DOHH2 (cell line): ENCODE results near the gene TLL2.

ENCODE experiments used
- H3F3A ChIP-seq: fragments of 200-600 bp; sonication (generic), shearing (Covaris generic); 2 replicates; pipeline ENCODE4 v1.6.0; 2016; ENCODE audit warnings: antibody characterized with exemption, mild to moderate bottlenecking; ENCODE audit not compliant: control insufficient read depth, insufficient read depth
- H3K27ac ChIP-seq: fragments of 200-600 bp; sonication (generic); 2 replicates; pipeline ENCODE4 v1.5.1; 2014; ENCODE audit warnings: low read depth, mild to moderate bottlenecking, low read length, moderate library complexity
- H3K27me3 ChIP-seq: fragments of 200-600 bp; sonication (generic); 2 replicates; pipeline ENCODE4 v1.6.1; 2014; ENCODE audit warnings: mild to moderate bottlenecking, low read length, mixed read lengths; ENCODE audit not compliant: control insufficient read depth
- H3K36me3 ChIP-seq: fragments of 200-600 bp; sonication (generic); 2 replicates; pipeline ENCODE4 v1.6.1; 2014; ENCODE audit warnings: mild to moderate bottlenecking, low read length, moderate library complexity, mixed read lengths; ENCODE audit not compliant: control insufficient read depth
- H3K4me1 ChIP-seq: fragments of 200-600 bp; sonication (generic); 2 replicates; pipeline ENCODE4 v1.6.1; 2014; ENCODE audit warnings: mild to moderate bottlenecking, low read length, mixed read lengths; ENCODE audit not compliant: control insufficient read depth
- H3K4me2 ChIP-seq: fragments of 200-600 bp; sonication (generic); 2 replicates; pipeline ENCODE4 v1.6.0; 2014; ENCODE audit warnings: mild to moderate bottlenecking, low read length, moderate library complexity
- H3K4me3 ChIP-seq: fragments of 200-600 bp; sonication (generic); 2 replicates; pipeline ENCODE4 v1.5.1; 2014; ENCODE audit warnings: mild to moderate bottlenecking, low read length, mixed read lengths
- H3K79me2 ChIP-seq: fragments of 200-600 bp; sonication (generic); 2 replicates; pipeline ENCODE4 v1.6.1; 2014; ENCODE audit warnings: mild to moderate bottlenecking, low read length, mixed read lengths; ENCODE audit not compliant: control insufficient read depth
- H3K9me2 ChIP-seq: fragments of 200-600 bp; sonication (generic); replicated peaks from 2 replicates; pipeline ENCODE4 v1.6.1; 2014; ENCODE audit warnings: mild to moderate bottlenecking, low read length, mixed read lengths; ENCODE audit not compliant: control insufficient read depth
- H3K9me3 ChIP-seq: fragments of 200-600 bp; sonication (generic); 2 replicates; pipeline ENCODE4 v1.6.1; 2014; ENCODE audit warnings: antibody characterized with exemption, low read length, mixed read lengths; ENCODE audit not compliant: control insufficient read depth, insufficient read depth
- H4K20me1 ChIP-seq: fragments of 200-600 bp; sonication (generic); 2 replicates; pipeline ENCODE4 v1.6.0; 2014; ENCODE audit warnings: low read depth, mild to moderate bottlenecking, antibody characterized with exemption, low read length, moderate library complexity; ENCODE audit not compliant: control insufficient read depth, insufficient read depth
- CTCF ChIP-seq: fragments of 200-600 bp; sonication (generic); IDR thresholded peaks from one replicate; pipeline ENCODE4 v1.5.1; 2014; ENCODE audit warnings: antibody characterized with exemption, mild to moderate bottlenecking, low read depth, low read length; ENCODE audit not compliant: poor library complexity, severe bottlenecking
- EZH2phosphoT487 ChIP-seq: fragments of 200-600 bp; sonication (generic); IDR thresholded peaks from 2 replicates; pipeline ENCODE4 v1.6.1; 2017; ENCODE audit warnings: borderline replicate concordance, mild to moderate bottlenecking, antibody characterized with exemption, low read length, moderate library complexity, mixed read lengths

TLL2 gene

GRCh38 chr10:96436035-96436434 lies 77.7 kb downstream of the TLL2 start:
- Histone ChIP-seq H3K4me1 (no peaks in the 10 kb centered on the region), H3K27me3 (0 out of 2 replicates have a peak, but pooled peaks cover 4% of the 10 kb centered on the region), H3K36me3 (no peaks in the 10 kb centered on the region), H3K9me3 (no peaks in the 10 kb centered on the region), H3F3A (no peaks in the 10 kb centered on the region), H3K79me2 (no peaks in the 10 kb centered on the region), H3K4me3 (no peak overlapping the region), H4K20me1 (no peaks in the 10 kb centered on the region), H3K4me2 (no peak overlapping the region), H3K27ac (no peak overlapping the region), H3K9me2 (no peaks in the 10 kb centered on the region)
- TF ChIP-seq EZH2phosphoT487, result no peak
- TF ChIP-seq CTCF, result no peak

- H4K20me1 ChIP-seq, result no peaks in the 10 kb centered on the region
- H3K27me3 ChIP-seq, result peaks cover 23% of the 10 kb centered on the region
- no peaks in the 10 kb centered on the region for H3K9me3 ChIP-seq
- no peaks in the 10 kb centered on the region for H3K4me1 ChIP-seq
- H3K9me2 ChIP-seq, result no peaks in the 10 kb centered on the region
- no peak for TF ChIP-seq EZH2phosphoT487
- TF ChIP-seq CTCF, result no peak
- no peaks in the 10 kb centered on the region for H3F3A ChIP-seq
- no peak overlapping the region for H3K4me2 ChIP-seq
- H3K4me3 ChIP-seq, result no peak overlapping the region
- H3K79me2 ChIP-seq, result no peaks in the 10 kb centered on the region
- no peaks in the 10 kb centered on the region for H3K36me3 ChIP-seq
- H3K27ac ChIP-seq, result no peak overlapping the region
These were observed 82.3 kb downstream of the TLL2 start for GRCh38 chr10:96431211-96431970.

GRCh38 chr10:96427291-96427690 lies 86.4 kb downstream of the TLL2 start:
- Histone ChIP-seq H3K36me3 (no peaks in the 10 kb centered on the region), H3F3A (no peaks in the 10 kb centered on the region), H4K20me1 (no peaks in the 10 kb centered on the region), H3K79me2 (no peaks in the 10 kb centered on the region), H3K9me2 (no peaks in the 10 kb centered on the region), H3K9me3 (no peaks in the 10 kb centered on the region), H3K27ac (no peak overlapping the region), H3K4me2 (no peak overlapping the region), H3K27me3 (peaks cover 32% of the 10 kb centered on the region), H3K4me1 (no peaks in the 10 kb centered on the region), H3K4me3 (no peak overlapping the region)
- TF ChIP-seq CTCF, result no peak
- TF ChIP-seq EZH2phosphoT487, result no peak
